Left ventricle myocardium superior (tissue), 1 donor: Measurements from ENCODE around the gene PUS1. TPM values are rescaled to one million over a fixed set of nuclear protein-coding genes. Genes with fewer than 3 reads are reported as not detected.
"Not testable (repeated sequence)": the region's sequence is repeated elsewhere in the genome, so short reads cannot be mapped to it uniquely, and the experiment has no call there.

Experiments
- ATAC-seq: fragments of 200-7000 bp; cut with Tn5 transposase; one replicate; pipeline ENCODE4 v1.9.1; 2020; ENCODE audit warnings: mild to moderate bottlenecking, moderate library complexity
- DNase-seq: peaks from one replicate; pipeline ENCODE4 v3.0.0-alpha.2; 2020
- intact Hi-C: fragments of 100-400 bp; cut with micrococcal nuclease; formaldehyde crosslinking; loops from one replicate; pipeline ENCODE4 v1.11.0; 2022
- long read RNA-seq: library from polyadenylated mRNA; unstranded; transcript quantifications from one replicate; pipeline ENCODE4 v2.0.0, GENCODE V29; 2021
- total RNA-seq: library from RNA; stranded (reverse); fragmentation: NEBNext Ultra II Directional; extraction: Animal tissue kit (Norgen Biotek cat#: 25700); gene quantifications from one replicate; pipeline ENCODE4 v1.2.1, GENCODE V29; 2021
- donor health status: DM: no; HTN: yes; CAD: no; lungs with severe emphysema.

The PUS1 gene
- total RNA-seq: 5.6 TPM
- long read RNA-seq, full-length matches to known transcripts: 11 of 14 reads
- long read RNA-seq, partial matches to known transcripts: 1 of 14 reads
- long read RNA-seq, other reads (novel, unspliced or antisense): 2 of 14 reads

- DNase-seq (peak; percentile 95), ATAC-seq (peak; percentile 97)
- intact Hi-C loops: no loop called here
These were observed at the start of gene PUS1 for GRCh38 chr12:131928711-131929580. PUS1 (plus strand) TSS chr12:131929276; CDS start chr12:131929723, 447 bp downstream.

- intact Hi-C loops: no loop called here
- ATAC-seq (peak; percentile 49), DNase-seq (no peak)
These were observed 46.1 kb upstream of the PUS1 start for GRCh38 chr12:131882804-131883520.

- intact Hi-C loops: no loop called here
- ATAC-seq: no peak
- no peak for DNase-seq
These were observed 45.6 kb upstream of the PUS1 start for GRCh38 chr12:131883521-131883900.

- ATAC-seq, intact Hi-C loops, DNase-seq: not testable (repeated sequence)
These were observed 44.0 kb upstream of the PUS1 start for GRCh38 chr12:131885076-131885475.

- intact Hi-C loops: no loop called here
- DNase-seq (no peak), ATAC-seq (no peak)
These were observed 43.5 kb upstream of the PUS1 start for GRCh38 chr12:131885543-131886057.

GRCh38 chr12:131891722-131892121, 37.4 kb upstream of the PUS1 start:
- ATAC-seq, DNase-seq, intact Hi-C loops: not testable (repeated sequence)

GRCh38 chr12:131892711-131893604, 36.1 kb upstream of the PUS1 start:
- DNase-seq (no peak), ATAC-seq (no peak)
- intact Hi-C loops: no loop called here

GRCh38 chr12:131893605-131894312, 35.3 kb upstream of the PUS1 start:
- DNase-seq: no peak
- intact Hi-C loops: no loop called here
- no peak for ATAC-seq

GRCh38 chr12:131894313-131894860, 34.7 kb upstream of the PUS1 start, which contains the start of gene ULK1:
ULK1 (plus strand) TSS chr12:131894622; CDS start chr12:131895002, 380 bp downstream.
- intact Hi-C loops: no loop called here
- ATAC-seq (peak; percentile 69), DNase-seq (peak; percentile 97)

GRCh38 chr12:131894981-131895639, 34.0 kb upstream of the PUS1 start:
- DNase-seq (peak; percentile 43), ATAC-seq (no peak)
- intact Hi-C loops: no loop called here

GRCh38 chr12:131895640-131896079, 33.4 kb upstream of the PUS1 start:
- ATAC-seq: no peak
- intact Hi-C loops: no loop called here
- DNase-seq: no peak

GRCh38 chr12:131896080-131896810, 32.8 kb upstream of the PUS1 start:
- DNase-seq (peak; percentile 96), ATAC-seq (peak; percentile 88)
- intact Hi-C loops: no loop called here

- intact Hi-C loops: no loop called here
- ATAC-seq (no peak), DNase-seq (no peak)
These were observed 32.2 kb upstream of the PUS1 start for GRCh38 chr12:131896811-131897270.

GRCh38 chr12:131897276-131897675, 31.8 kb upstream of the PUS1 start:
- peak; percentile 21 for DNase-seq
- intact Hi-C loops: no loop called here
- no peak for ATAC-seq

GRCh38 chr12:131897875-131898274, 31.2 kb upstream of the PUS1 start:
- no peak for DNase-seq
- no peak for ATAC-seq
- intact Hi-C loops: no loop called here

GRCh38 chr12:131900397-131900796, 28.7 kb upstream of the PUS1 start:
- ATAC-seq (no peak), DNase-seq (peak; percentile 33)
- intact Hi-C loops: no loop called here
